Endodermal cell (in vitro differentiated cells): Measurements from ENCODE around the gene PRMT1. TPM values are rescaled to one million over a fixed set of nuclear protein-coding genes. Genes with fewer than 3 reads are reported as not detected.

Source experiments
- DNase-seq: peaks from one replicate; pipeline ENCODE4 v3.0.0-alpha.2; 2017
- H3K27ac ChIP-seq: 2 replicates; pipeline ENCODE4 v1.5.1; 2013; ENCODE audit warnings: mild to moderate bottlenecking, low read depth, low read length, moderate library complexity
- H3K27me3 ChIP-seq: 2 replicates; pipeline ENCODE4 v1.6.1; 2013; ENCODE audit warnings: mild to moderate bottlenecking, low read length, moderate library complexity; ENCODE audit not compliant: insufficient read depth, control insufficient read depth, poor library complexity, severe bottlenecking
- H3K36me3 ChIP-seq: 2 replicates; pipeline ENCODE4 v1.7.0; 2013; ENCODE audit warnings: mild to moderate bottlenecking, low read length, moderate library complexity; ENCODE audit not compliant: control insufficient read depth, insufficient read depth
- H3K4me1 ChIP-seq: one replicate; pipeline ENCODE4 v1.7.0; 2013; ENCODE audit warnings: low read length; ENCODE audit not compliant: control insufficient read depth, insufficient read depth
- H3K4me3 ChIP-seq: 2 replicates; pipeline ENCODE4 v1.5.1; 2013; ENCODE audit warnings: mild to moderate bottlenecking, low read length, moderate library complexity
- H3K9ac ChIP-seq: 2 replicates; pipeline ENCODE4 v1.6.1; 2013; ENCODE audit warnings: mild to moderate bottlenecking, low read length, moderate library complexity; ENCODE audit not compliant: poor library complexity, severe bottlenecking; ENCODE audit errors: extremely low read depth
- H3K9me3 ChIP-seq: 2 replicates; pipeline ENCODE4 v1.6.1; 2013; ENCODE audit warnings: mild to moderate bottlenecking, low read length, moderate library complexity; ENCODE audit not compliant: control insufficient read depth
- H3K27ac Mint-ChIP-seq: 2 replicates; pipeline ENCODE4 v1.8.0; 2020; ENCODE audit warnings: mixed read lengths
- H3K27me3 Mint-ChIP-seq: 2 replicates; pipeline ENCODE4 v1.8.0; 2021; ENCODE audit warnings: mild to moderate bottlenecking, mixed read lengths; ENCODE audit not compliant: insufficient read depth
- H3K36me3 Mint-ChIP-seq: 2 replicates; pipeline ENCODE4 v1.8.0; 2020; ENCODE audit warnings: low read depth, mixed read lengths
- H3K4me1 Mint-ChIP-seq: 2 replicates; pipeline ENCODE4 v1.8.0; 2020; ENCODE audit warnings: mixed read lengths
- H3K4me3 Mint-ChIP-seq: 2 replicates; pipeline ENCODE4 v1.8.0; 2020; ENCODE audit warnings: mild to moderate bottlenecking, moderate library complexity, mixed read lengths
- H3K9me3 Mint-ChIP-seq: 2 replicates; pipeline ENCODE4 v1.8.0; 2020; ENCODE audit warnings: mild to moderate bottlenecking, mixed read lengths
- CTCF ChIP-seq: fragments of 200-600 bp; sonication (generic); conservative IDR thresholded peaks from 2 replicates; pipeline ENCODE4 v1.5.0; 2021; ENCODE audit warnings: antibody characterized with exemption, mild to moderate bottlenecking
- WGBS, 2 experiments: methylation state at CpG; one replicate each; pipeline versions ENCODE4 v1.1.5 to v1.1.7; 2013; ENCODE audit warnings: missing lambda C conversion rate in 2 of 2, mixed read lengths in 1 of 2; ENCODE audit not compliant: insufficient coverage in 1 of 2, insufficient read length in 1 of 2; 5-methylcytosine and 5-hydroxymethylcytosine counted together
- total RNA-seq, 2 donors: library from RNA; stranded (reverse); fragmentation: NEBNext Ultra II Directional in 1 of 2; extraction: Animal tissue kit (Norgen Biotek cat#: 25700) in 1 of 2; gene quantifications; 2 replicates in 1 of 2; 3 replicates in 1 of 2; pipeline ENCODE4 v1.2.1, GENCODE V29; 2021

The PRMT1 gene
- total RNA-seq, 2 donors from 2014 or later = 343 to 362 TPM

- no peak overlapping the region for H3K4me3 ChIP-seq
- no peak overlapping the region for H3K9ac ChIP-seq
- H3K9me3 ChIP-seq = no peaks in the 10 kb centered on the region
- WGBS, 2 experiments = 76% methylated on average over 15 to 24 of the region's 24 CpGs
- H3K27ac ChIP-seq = peak overlapping the region; percentile 53
- Mint-ChIP-seq H3K4me1 (peaks cover 18% of the 10 kb centered on the region), H3K9me3 (no peaks in the 10 kb centered on the region), H3K4me3 (no peak overlapping the region), H3K27me3 (peaks cover 18% of the 10 kb centered on the region), H3K27ac (no peak overlapping the region), H3K36me3 (no peaks in the 10 kb centered on the region)
- DNase-seq = peak; percentile 65
- H3K36me3 ChIP-seq = no peaks in the 10 kb centered on the region
- peak; percentile 17 for TF ChIP-seq CTCF
- no peaks in the 10 kb centered on the region for H3K4me1 ChIP-seq
- H3K27me3 ChIP-seq = no peaks in the 10 kb centered on the region
Measured at GRCh38 chr19:49635530-49636232, 41.4 kb upstream of the PRMT1 start.

- Histone ChIP-seq H3K4me3 (no peak overlapping the region), H3K4me1 (no peaks in the 10 kb centered on the region), H3K36me3 (no peaks in the 10 kb centered on the region), H3K9ac (no peak overlapping the region), H3K27me3 (no peaks in the 10 kb centered on the region), H3K27ac (no peak overlapping the region), H3K9me3 (no peaks in the 10 kb centered on the region)
- peaks cover 18% of the 10 kb centered on the region for H3K27me3 Mint-ChIP-seq
- no peak overlapping the region for H3K27ac Mint-ChIP-seq
- TF ChIP-seq CTCF = no peak
- no peak overlapping the region for H3K4me3 Mint-ChIP-seq
- H3K9me3 Mint-ChIP-seq = no peaks in the 10 kb centered on the region
- H3K4me1 Mint-ChIP-seq = peaks cover 22% of the 10 kb centered on the region
- 87 to 91% methylated on average over 19 to 30 of the region's 30 CpGs for WGBS, 2 experiments
- DNase-seq = peak; percentile 68
- no peaks in the 10 kb centered on the region for H3K36me3 Mint-ChIP-seq
Measured at GRCh38 chr19:49636233-49636932, 40.7 kb upstream of the PRMT1 start.

GRCh38 chr19:49637821-49638738, 39.0 kb upstream of the PRMT1 start:
- H3K27ac ChIP-seq = no peak overlapping the region
- DNase-seq = peak; percentile 88
- no peaks in the 10 kb centered on the region for H3K27me3 ChIP-seq
- Mint-ChIP-seq H3K4me3 (peak overlapping the region; percentile 99), H3K9me3 (no peaks in the 10 kb centered on the region), H3K36me3 (no peaks in the 10 kb centered on the region), H3K27me3 (peaks cover 18% of the 10 kb centered on the region), H3K4me1 (peaks cover 30% of the 10 kb centered on the region), H3K27ac (peak overlapping the region; percentile 81)
- no peak overlapping the region for H3K4me3 ChIP-seq
- peak overlapping the region; percentile 6 for H3K9ac ChIP-seq
- no peaks in the 10 kb centered on the region for H3K36me3 ChIP-seq
- WGBS, 2 experiments = 28 to 32% methylated on average over 9 to 19 of the region's 19 CpGs
- peaks cover 1% of the 10 kb centered on the region for H3K4me1 ChIP-seq
- no peak for TF ChIP-seq CTCF
- no peaks in the 10 kb centered on the region for H3K9me3 ChIP-seq
